ENCODE results near the gene GNA12. TPM values are rescaled to one million over a fixed set of nuclear protein-coding genes. Genes with fewer than 3 reads are reported as not detected.

GNA12 gene
- total RNA-seq, 1 experiment from 2014 or later, result 15.0 TPM

DNA sequence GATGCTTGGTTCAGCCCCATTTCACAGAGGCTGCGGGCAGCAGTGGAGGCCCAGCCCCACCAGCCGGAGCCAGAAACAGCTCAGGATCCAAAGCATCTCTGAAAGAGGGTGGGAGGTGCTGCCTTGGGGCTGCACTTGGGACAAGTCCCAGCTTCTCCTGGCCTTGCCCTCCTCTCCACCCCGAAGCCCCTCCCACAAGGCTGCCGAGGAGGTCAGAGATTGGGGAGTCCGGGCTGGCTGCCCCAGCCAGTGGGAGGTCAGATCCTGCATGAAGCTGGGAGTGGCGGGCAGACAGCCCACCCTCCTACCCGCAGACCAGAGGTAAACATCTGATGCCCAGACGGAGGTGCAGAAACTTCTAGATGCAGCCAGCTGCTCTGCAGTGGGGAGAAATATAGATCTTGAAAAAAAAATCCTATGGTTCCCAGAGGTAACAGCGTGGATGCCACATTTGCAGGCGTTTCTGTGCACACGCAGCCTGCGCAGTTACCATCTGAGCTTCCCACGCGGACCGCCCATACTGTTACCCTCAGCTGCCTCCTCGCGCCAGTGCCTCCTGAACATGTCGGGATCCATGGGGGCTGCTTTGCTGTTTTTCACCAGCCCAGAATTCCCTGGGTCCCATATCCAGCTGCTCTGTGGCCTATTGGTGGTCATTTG lies 36.9 kb upstream of the GNA12 start:
- Histone ChIP-seq H3K9me2 (replicated peaks; ENCODE audit: low read length) (no peaks in the 10 kb centered on the region), H3K79me2 (ENCODE audit: low read length) (no peaks in the 10 kb centered on the region), H3K36me3 (ENCODE audit: low read depth, low read length) (no peaks in the 10 kb centered on the region), H3K27me3 (ENCODE audit: low read length) (no peaks in the 10 kb centered on the region), H3K4me2 (ENCODE audit: low read length) (no peak overlapping the region), H3K27ac (ENCODE audit: low read length) (no peak overlapping the region), H3K4me1 (ENCODE audit: insufficient read depth, low read length) (peaks cover 10% of the 10 kb centered on the region), H3K4me3 (ENCODE audit: low read length) (no peak overlapping the region), H3K9ac (ENCODE audit: low read length) (no peak overlapping the region), H3K9me3 (ENCODE audit: low read length) (no peaks in the 10 kb centered on the region), H3F3A (ENCODE audit: low read length, unreplicated experiment) (no peaks in the 10 kb centered on the region), H4K20me1 (ENCODE audit: low read length) (no peaks in the 10 kb centered on the region), H2AFZ (ENCODE audit: low read length) (no peak overlapping the region)
- intact Hi-C loops (cut with micrococcal nuclease), result no loop called here
- no TSS peak for BruUV-seq (replicated peaks)
- ChIA-PET CTCF (no interaction called here), POLR2A (ENCODE audit: unreplicated experiment) (no interaction called here)
- no peak for ATAC-seq
- no peak for TF ChIP-seq EZH2 (IDR thresholded peaks at IDR 0.05; ENCODE audit: low read length, unreplicated experiment)
- TF ChIP-seq EZH2phosphoT487 (IDR thresholded peaks at IDR 0.05; ENCODE audit: borderline replicate concordance, low read length), result no peak
- TF ChIP-seq, protein P1, sequence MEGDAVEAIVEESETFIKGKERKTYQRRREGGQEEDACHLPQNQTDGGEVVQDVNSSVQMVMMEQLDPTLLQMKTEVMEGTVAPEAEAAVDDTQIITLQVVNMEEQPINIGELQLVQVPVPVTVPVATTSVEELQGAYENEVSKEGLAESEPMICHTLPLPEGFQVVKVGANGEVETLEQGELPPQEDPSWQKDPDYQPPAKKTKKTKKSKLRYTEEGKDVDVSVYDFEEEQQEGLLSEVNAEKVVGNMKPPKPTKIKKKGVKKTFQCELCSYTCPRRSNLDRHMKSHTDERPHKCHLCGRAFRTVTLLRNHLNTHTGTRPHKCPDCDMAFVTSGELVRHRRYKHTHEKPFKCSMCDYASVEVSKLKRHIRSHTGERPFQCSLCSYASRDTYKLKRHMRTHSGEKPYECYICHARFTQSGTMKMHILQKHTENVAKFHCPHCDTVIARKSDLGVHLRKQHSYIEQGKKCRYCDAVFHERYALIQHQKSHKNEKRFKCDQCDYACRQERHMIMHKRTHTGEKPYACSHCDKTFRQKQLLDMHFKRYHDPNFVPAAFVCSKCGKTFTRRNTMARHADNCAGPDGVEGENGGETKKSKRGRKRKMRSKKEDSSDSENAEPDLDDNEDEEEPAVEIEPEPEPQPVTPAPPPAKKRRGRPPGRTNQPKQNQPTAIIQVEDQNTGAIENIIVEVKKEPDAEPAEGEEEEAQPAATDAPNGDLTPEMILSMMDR (conservative IDR thresholded peaks at IDR 0.05; ENCODE audit: low read depth, low read length), result no peak
- DNase-seq, result no peak

DNA sequence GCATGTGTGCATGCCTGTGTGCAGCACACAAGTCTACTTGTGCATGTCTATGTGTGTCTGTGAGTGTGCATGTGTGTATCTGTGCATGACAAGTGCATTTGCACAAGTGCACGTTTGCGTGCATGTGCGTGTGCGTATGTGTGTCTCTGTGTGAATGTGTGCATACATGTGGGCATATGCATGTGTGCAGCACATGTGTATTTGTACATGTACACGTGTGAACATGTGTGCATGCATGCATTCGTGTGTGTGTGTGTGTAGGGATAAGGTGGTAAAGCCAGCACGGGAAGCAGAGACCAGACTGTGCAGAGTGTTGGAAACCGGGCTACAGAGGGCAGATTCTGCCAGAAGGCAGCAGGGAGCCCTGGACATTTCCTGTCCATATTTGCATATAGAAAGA lies 35.9 kb upstream of the GNA12 start:
- no peak for TF ChIP-seq EZH2phosphoT487 (IDR thresholded peaks at IDR 0.05; ENCODE audit: borderline replicate concordance, low read length)
- no peak for TF ChIP-seq EZH2 (IDR thresholded peaks at IDR 0.05; ENCODE audit: low read length, unreplicated experiment)
- TF ChIP-seq, protein P1 (conservative IDR thresholded peaks at IDR 0.05; ENCODE audit: low read depth, low read length), result no peak
- Histone ChIP-seq H3F3A (ENCODE audit: low read length, unreplicated experiment) (no peaks in the 10 kb centered on the region), H4K20me1 (ENCODE audit: low read length) (no peaks in the 10 kb centered on the region), H3K79me2 (ENCODE audit: low read length) (no peaks in the 10 kb centered on the region), H3K4me3 (ENCODE audit: low read length) (no peak overlapping the region), H3K4me2 (ENCODE audit: low read length) (no peak overlapping the region), H3K27ac (ENCODE audit: low read length) (no peak overlapping the region), H3K27me3 (ENCODE audit: low read length) (no peaks in the 10 kb centered on the region), H3K9me2 (replicated peaks; ENCODE audit: low read length) (no peaks in the 10 kb centered on the region), H3K9ac (ENCODE audit: low read length) (no peak overlapping the region), H3K36me3 (ENCODE audit: low read depth, low read length) (no peaks in the 10 kb centered on the region), H2AFZ (ENCODE audit: low read length) (no peak overlapping the region), H3K9me3 (ENCODE audit: low read length) (no peaks in the 10 kb centered on the region), H3K4me1 (ENCODE audit: insufficient read depth, low read length) (peaks cover 18% of the 10 kb centered on the region)
- intact Hi-C loops (cut with micrococcal nuclease), result no loop called here
- DNase-seq (no peak), ATAC-seq (no peak)
- no TSS peak for BruUV-seq (replicated peaks)
- ChIA-PET CTCF (no interaction called here), POLR2A (ENCODE audit: unreplicated experiment) (no interaction called here)

DNA sequence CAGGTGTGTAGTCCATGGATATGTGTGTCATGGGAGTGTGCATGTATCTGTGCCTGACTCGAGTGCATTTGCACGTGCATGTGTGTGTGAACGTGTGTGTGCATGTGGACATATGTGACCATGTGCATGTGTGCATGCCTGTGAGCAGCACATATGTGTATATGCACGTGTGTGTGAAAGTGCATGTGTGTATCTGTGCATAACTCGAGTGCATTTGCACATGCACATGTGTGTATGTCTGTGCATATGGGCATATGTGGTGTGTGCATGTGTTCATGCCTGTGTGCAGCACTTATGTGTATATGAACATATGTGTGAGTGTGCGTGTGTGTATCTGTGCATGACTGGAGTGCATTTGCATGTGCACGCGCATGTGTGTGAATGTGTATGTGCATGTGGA lies 35.2 kb upstream of the GNA12 start:
- CTCF ChIA-PET, result no interaction called here
- Histone ChIP-seq H3K79me2 (ENCODE audit: low read length) (no peaks in the 10 kb centered on the region), H3K9ac (ENCODE audit: low read length) (no peak overlapping the region), H3F3A (ENCODE audit: low read length, unreplicated experiment) (no peaks in the 10 kb centered on the region), H3K36me3 (ENCODE audit: low read depth, low read length) (no peaks in the 10 kb centered on the region), H3K27me3 (ENCODE audit: low read length) (no peaks in the 10 kb centered on the region), H2AFZ (ENCODE audit: low read length) (no peak overlapping the region), H3K9me3 (ENCODE audit: low read length) (no peaks in the 10 kb centered on the region), H3K9me2 (replicated peaks; ENCODE audit: low read length) (no peaks in the 10 kb centered on the region), H4K20me1 (ENCODE audit: low read length) (no peaks in the 10 kb centered on the region), H3K4me1 (ENCODE audit: insufficient read depth, low read length) (peaks cover 24% of the 10 kb centered on the region), H3K27ac (ENCODE audit: low read length) (no peak overlapping the region), H3K4me2 (ENCODE audit: low read length) (no peak overlapping the region), H3K4me3 (ENCODE audit: low read length) (no peak overlapping the region)
- no peak for ATAC-seq
- intact Hi-C loops (cut with micrococcal nuclease), result no loop called here
- POLR2A ChIA-PET (ENCODE audit: unreplicated experiment), result no interaction called here
- TF ChIP-seq, protein P1 (conservative IDR thresholded peaks at IDR 0.05; ENCODE audit: low read depth, low read length), result no peak
- no peak for TF ChIP-seq EZH2 (IDR thresholded peaks at IDR 0.05; ENCODE audit: low read length, unreplicated experiment)
- no peak for TF ChIP-seq EZH2phosphoT487 (IDR thresholded peaks at IDR 0.05; ENCODE audit: borderline replicate concordance, low read length)
- DNase-seq, result no peak
- BruUV-seq (replicated peaks), result no TSS peak

Measured in PC-3 (cell line).